ENCODE data around the gene ERI3. TPM values are rescaled to one million over a fixed set of nuclear protein-coding genes. Genes with fewer than 3 reads are reported as not detected.

ERI3 gene
- total RNA-seq, 1 donor from 2014 or later: 31.0 TPM

DNA sequence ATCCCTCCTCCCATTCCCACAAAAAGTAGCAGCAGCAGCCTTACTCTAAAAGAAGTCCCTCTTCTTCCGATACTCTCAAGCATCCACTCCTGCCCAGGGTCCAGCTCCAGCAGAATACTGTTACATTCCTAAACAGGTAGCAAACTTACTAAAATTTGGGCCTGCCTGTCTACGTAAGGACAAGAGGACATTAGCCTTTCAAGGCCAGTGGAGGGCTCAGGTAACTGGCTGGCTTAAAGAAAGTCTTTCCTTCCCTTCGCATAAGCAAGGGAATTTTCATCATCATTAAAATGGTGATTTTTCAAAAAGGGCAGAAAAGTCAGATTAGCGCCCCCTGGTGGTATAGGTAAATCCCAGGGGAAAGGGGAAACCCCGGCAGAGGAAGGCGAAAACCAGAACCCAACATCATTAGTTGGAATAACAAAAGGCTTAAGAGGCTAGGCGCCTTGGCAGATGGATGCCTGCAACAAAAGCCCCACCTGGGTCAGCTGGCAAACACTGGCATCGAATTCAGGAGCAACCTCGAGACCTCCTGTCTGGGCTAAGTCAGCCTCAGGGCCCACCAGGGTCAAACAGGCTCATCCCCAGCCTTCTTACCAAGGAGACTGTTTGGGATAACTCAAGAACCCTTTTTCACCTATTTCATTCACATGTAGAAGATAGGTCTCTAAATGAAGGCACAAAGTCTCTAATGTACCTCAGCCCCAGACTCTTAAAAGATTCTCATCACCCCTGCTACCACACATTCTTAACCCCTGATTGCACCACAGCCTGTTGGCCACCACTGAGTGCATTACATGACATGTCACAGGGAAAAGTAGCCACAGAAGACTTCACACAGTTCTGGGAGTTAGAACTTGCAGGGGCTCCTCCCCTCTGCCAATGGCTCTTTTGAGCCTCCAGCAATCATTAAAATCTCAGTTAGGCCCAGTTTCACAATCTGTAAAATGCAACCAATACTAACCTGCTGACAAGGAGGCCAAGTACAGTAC is 36.7 kb downstream of the ERI3 start:
- Histone ChIP-seq H3K4me3 (no peak overlapping the region), H3K27ac (no peak overlapping the region), H4K20me1 (ENCODE audit: low read depth) (peaks cover 83% of the 10 kb centered on the region), H3K4me1 (peaks cover 35% of the 10 kb centered on the region), H2AFZ (replicated peaks) (no peak overlapping the region), H3K4me2 (no peak overlapping the region), H3K79me2 (ENCODE audit: low read depth) (no peaks in the 10 kb centered on the region), H3K27me3 (no peaks in the 10 kb centered on the region), H3F3A (ENCODE audit: low read depth) (peaks cover 31% of the 10 kb centered on the region), H3K36me3 (no peaks in the 10 kb centered on the region), H3K9ac (no peak overlapping the region), H3K9me3 (ENCODE audit: low read depth) (no peaks in the 10 kb centered on the region)
- TF ChIP-seq, protein P1, sequence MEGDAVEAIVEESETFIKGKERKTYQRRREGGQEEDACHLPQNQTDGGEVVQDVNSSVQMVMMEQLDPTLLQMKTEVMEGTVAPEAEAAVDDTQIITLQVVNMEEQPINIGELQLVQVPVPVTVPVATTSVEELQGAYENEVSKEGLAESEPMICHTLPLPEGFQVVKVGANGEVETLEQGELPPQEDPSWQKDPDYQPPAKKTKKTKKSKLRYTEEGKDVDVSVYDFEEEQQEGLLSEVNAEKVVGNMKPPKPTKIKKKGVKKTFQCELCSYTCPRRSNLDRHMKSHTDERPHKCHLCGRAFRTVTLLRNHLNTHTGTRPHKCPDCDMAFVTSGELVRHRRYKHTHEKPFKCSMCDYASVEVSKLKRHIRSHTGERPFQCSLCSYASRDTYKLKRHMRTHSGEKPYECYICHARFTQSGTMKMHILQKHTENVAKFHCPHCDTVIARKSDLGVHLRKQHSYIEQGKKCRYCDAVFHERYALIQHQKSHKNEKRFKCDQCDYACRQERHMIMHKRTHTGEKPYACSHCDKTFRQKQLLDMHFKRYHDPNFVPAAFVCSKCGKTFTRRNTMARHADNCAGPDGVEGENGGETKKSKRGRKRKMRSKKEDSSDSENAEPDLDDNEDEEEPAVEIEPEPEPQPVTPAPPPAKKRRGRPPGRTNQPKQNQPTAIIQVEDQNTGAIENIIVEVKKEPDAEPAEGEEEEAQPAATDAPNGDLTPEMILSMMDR (IDR thresholded peaks at IDR 0.05): peak; percentile 93
- no peak for TF ChIP-seq EZH2 (IDR thresholded peaks at IDR 0.05)
- peaks cover 20% of the 10 kb centered on the region for H3K36me3 Mint-ChIP-seq
- peaks cover 40% of the 10 kb centered on the region for H3K4me1 Mint-ChIP-seq
- H3K4me3 Mint-ChIP-seq: no peak overlapping the region
- H3K9me3 Mint-ChIP-seq: no peaks in the 10 kb centered on the region
- H3K27me3 Mint-ChIP-seq (ENCODE audit: insufficient read depth, low read depth): no peaks in the 10 kb centered on the region
- peak; percentile 80 for DNase-seq (ENCODE audit: low spot score)
- no peak overlapping the region for H3K27ac Mint-ChIP-seq

DNA sequence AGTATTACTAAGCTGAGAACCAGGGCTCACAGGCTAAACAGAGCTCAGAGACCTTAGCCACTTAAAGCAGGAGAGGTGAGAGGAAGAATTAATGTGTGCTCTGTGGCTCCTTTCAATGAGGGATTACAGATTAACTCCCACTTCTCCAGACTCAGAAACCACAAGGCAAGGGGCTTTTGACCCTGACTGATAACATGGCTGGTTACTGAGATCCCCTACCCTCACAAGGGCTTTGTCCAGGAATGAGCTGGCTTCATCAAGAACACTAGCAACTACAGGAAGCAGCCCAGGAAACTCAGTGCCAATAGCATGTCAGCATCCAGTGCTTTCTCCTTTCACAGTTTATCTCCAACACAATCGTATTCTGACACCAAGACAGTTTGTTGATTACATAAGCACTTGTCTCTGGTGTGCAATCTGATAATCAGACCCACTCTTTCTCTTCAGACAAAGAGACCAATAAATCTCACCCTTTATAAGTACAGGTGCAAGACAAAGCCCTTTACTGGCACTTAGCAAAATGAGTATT is 38.8 kb downstream of the ERI3 start:
- no peak overlapping the region for H3K27ac ChIP-seq
- H3K4me1 ChIP-seq: peaks cover 50% of the 10 kb centered on the region
- no peak overlapping the region for H3K4me3 ChIP-seq
- DNase-seq (ENCODE audit: low spot score): peak; percentile 52
- H4K20me1 ChIP-seq (ENCODE audit: low read depth): peaks cover 84% of the 10 kb centered on the region
- Mint-ChIP-seq H3K4me1 (peaks cover 47% of the 10 kb centered on the region), H3K27me3 (ENCODE audit: insufficient read depth, low read depth) (peaks cover 3% of the 10 kb centered on the region), H3K4me3 (no peak overlapping the region), H3K36me3 (peaks cover 23% of the 10 kb centered on the region), H3K27ac (peak overlapping the region; percentile 35), H3K9me3 (no peaks in the 10 kb centered on the region)
- H3K27me3 ChIP-seq: no peaks in the 10 kb centered on the region
- TF ChIP-seq EZH2 (IDR thresholded peaks at IDR 0.05): no peak
- no peak for TF ChIP-seq EZH2phosphoT487 (IDR thresholded peaks at IDR 0.05)
- TF ChIP-seq, protein P1 (IDR thresholded peaks at IDR 0.05): no peak
- no peak overlapping the region for H3K4me2 ChIP-seq
- no peak overlapping the region for H2AFZ ChIP-seq (replicated peaks)
- H3K9ac ChIP-seq: no peak overlapping the region
- peaks cover 36% of the 10 kb centered on the region for H3F3A ChIP-seq (ENCODE audit: low read depth)
- H3K36me3 ChIP-seq: no peaks in the 10 kb centered on the region
- no peaks in the 10 kb centered on the region for H3K9me3 ChIP-seq (ENCODE audit: low read depth)
- no peaks in the 10 kb centered on the region for H3K79me2 ChIP-seq (ENCODE audit: low read depth)

DNA sequence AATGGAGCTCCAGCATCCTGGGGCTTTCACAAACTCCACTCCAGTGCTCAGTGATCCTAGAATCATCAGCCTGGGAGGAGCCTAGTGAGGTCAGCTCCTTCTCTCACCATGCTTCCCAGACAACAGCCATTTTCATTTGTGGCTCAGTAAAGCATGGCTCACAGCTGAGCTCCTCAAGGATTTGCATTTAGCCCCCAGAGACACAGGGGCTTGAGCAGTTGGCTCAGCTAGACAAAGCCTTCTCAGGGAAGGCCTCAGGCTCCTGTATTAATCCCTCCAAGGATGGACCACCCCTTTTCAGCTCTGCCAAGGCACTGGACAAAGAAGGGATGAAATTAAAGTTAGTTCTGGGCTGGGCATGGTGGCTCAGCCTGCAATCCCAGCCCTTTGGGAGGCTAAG is 39.5 kb downstream of the ERI3 start:
- Histone ChIP-seq H3K27ac (peak overlapping the region; percentile 61), H4K20me1 (ENCODE audit: low read depth) (peaks cover 79% of the 10 kb centered on the region), H3F3A (ENCODE audit: low read depth) (peaks cover 36% of the 10 kb centered on the region), H3K4me2 (peak overlapping the region; percentile 20), H3K4me1 (peaks cover 50% of the 10 kb centered on the region), H3K36me3 (no peaks in the 10 kb centered on the region), H3K27me3 (no peaks in the 10 kb centered on the region), H3K9ac (no peak overlapping the region), H2AFZ (replicated peaks) (no peak overlapping the region), H3K9me3 (ENCODE audit: low read depth) (no peaks in the 10 kb centered on the region), H3K79me2 (ENCODE audit: low read depth) (no peaks in the 10 kb centered on the region), H3K4me3 (no peak overlapping the region)
- TF ChIP-seq EZH2phosphoT487 (IDR thresholded peaks at IDR 0.05) (no peak), EZH2 (IDR thresholded peaks at IDR 0.05) (no peak)
- TF ChIP-seq, protein P1 (IDR thresholded peaks at IDR 0.05): no peak
- peak; percentile 61 for DNase-seq (ENCODE audit: low spot score)
- Mint-ChIP-seq H3K4me1 (peaks cover 47% of the 10 kb centered on the region), H3K9me3 (no peaks in the 10 kb centered on the region), H3K27me3 (ENCODE audit: insufficient read depth, low read depth) (peaks cover 3% of the 10 kb centered on the region), H3K36me3 (peaks cover 27% of the 10 kb centered on the region), H3K27ac (no peak overlapping the region), H3K4me3 (no peak overlapping the region)
